ENCODE data around the gene TOMM7.

- TF ChIP-seq CTCF (IDR thresholded peaks at IDR 0.05) (no peak), EP300 (IDR thresholded peaks at IDR 0.05) (no peak), POLR2A (IDR thresholded peaks at IDR 0.05) (no peak)
Measured at GRCh38 chr7:22843681-22844309, 21.1 kb upstream of the TOMM7 start.
